GM23338 (cell line): ENCODE results near the gene GLTP.

ENCODE experiments used
- EZH2phosphoT487 ChIP-seq: fragments of 200-600 bp; sonication (generic); IDR thresholded peaks from one replicate; pipeline ENCODE4 v1.8.1; 2018; ENCODE audit warnings: antibody characterized with exemption; ENCODE audit not compliant: unreplicated experiment
- JUNB ChIP-seq: IDR thresholded peaks from one replicate; pipeline ENCODE4 v1.6.1; 2016; ENCODE audit warnings: antibody characterized with exemption; ENCODE audit not compliant: unreplicated experiment
- POLR2AphosphoS5 ChIP-seq: IDR thresholded peaks from 2 replicates; pipeline ENCODE4 v1.6.1; 2016; ENCODE audit warnings: antibody characterized with exemption, low read depth
- TF ChIP-seq, protein P1 (sequence below), 2 experiments: fragments of 200-600 bp in 1 of 2; sonication (generic) in 1 of 2; conservative IDR thresholded peaks; 2 replicates each; pipeline versions ENCODE4 v1.5.1 to v1.6.1; 2016 to 2017; ENCODE audit warnings: antibody characterized with exemption in 2 of 2, low read depth in 2 of 2, mild to moderate bottlenecking in 2 of 2, moderate library complexity in 1 of 2
- TF ChIP-seq, protein P2 (sequence below): IDR thresholded peaks from 2 replicates; pipeline ENCODE4 v1.6.1; 2016; ENCODE audit warnings: antibody characterized with exemption
- TF ChIP-seq, protein P3 (sequence below): IDR thresholded peaks from one replicate; pipeline ENCODE4 v1.6.1; 2018; ENCODE audit warnings: antibody characterized with exemption; ENCODE audit not compliant: unreplicated experiment

DNA sequence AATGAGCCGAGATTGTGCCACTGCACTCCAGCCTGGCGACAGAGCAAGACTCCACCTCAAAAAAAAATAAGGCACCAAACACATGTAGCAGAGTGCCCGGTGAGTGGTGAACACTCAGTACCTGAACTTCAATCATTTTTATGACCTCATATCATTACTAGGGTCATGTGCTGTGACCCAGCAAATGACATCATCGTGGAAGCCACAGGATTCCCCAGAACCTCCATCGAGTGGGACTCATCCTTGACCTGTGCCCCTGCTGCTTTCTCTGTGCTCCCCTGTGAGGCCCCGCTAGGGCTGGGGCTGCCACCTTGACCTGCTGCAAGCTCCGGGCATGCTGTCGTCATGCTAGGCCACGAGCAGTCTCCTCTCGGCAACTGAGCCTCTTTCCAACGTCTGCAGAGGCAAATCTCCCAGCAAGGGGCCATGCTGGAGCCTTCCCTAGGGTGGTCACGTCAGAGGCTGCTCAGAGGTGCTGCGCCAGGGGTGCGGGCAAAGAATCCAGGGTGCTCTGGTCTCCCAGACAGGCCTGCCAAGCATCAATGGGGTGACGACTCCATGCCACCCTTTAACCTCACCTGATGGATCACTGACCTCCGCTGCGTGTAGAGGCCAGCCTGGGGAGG lies 18.5 kb downstream of the GLTP start:
- TF ChIP-seq, protein P1, sequence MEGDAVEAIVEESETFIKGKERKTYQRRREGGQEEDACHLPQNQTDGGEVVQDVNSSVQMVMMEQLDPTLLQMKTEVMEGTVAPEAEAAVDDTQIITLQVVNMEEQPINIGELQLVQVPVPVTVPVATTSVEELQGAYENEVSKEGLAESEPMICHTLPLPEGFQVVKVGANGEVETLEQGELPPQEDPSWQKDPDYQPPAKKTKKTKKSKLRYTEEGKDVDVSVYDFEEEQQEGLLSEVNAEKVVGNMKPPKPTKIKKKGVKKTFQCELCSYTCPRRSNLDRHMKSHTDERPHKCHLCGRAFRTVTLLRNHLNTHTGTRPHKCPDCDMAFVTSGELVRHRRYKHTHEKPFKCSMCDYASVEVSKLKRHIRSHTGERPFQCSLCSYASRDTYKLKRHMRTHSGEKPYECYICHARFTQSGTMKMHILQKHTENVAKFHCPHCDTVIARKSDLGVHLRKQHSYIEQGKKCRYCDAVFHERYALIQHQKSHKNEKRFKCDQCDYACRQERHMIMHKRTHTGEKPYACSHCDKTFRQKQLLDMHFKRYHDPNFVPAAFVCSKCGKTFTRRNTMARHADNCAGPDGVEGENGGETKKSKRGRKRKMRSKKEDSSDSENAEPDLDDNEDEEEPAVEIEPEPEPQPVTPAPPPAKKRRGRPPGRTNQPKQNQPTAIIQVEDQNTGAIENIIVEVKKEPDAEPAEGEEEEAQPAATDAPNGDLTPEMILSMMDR (conservative IDR thresholded peaks at IDR 0.05; ENCODE audit: low read depth in 2 of 2), result no peak
- TF ChIP-seq POLR2AphosphoS5 (no peak), EZH2phosphoT487 (no peak), JUNB (no peak)
- TF ChIP-seq, protein P2, sequence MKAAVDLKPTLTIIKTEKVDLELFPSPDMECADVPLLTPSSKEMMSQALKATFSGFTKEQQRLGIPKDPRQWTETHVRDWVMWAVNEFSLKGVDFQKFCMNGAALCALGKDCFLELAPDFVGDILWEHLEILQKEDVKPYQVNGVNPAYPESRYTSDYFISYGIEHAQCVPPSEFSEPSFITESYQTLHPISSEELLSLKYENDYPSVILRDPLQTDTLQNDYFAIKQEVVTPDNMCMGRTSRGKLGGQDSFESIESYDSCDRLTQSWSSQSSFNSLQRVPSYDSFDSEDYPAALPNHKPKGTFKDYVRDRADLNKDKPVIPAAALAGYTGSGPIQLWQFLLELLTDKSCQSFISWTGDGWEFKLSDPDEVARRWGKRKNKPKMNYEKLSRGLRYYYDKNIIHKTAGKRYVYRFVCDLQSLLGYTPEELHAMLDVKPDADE, result no peak
- TF ChIP-seq, protein P3, sequence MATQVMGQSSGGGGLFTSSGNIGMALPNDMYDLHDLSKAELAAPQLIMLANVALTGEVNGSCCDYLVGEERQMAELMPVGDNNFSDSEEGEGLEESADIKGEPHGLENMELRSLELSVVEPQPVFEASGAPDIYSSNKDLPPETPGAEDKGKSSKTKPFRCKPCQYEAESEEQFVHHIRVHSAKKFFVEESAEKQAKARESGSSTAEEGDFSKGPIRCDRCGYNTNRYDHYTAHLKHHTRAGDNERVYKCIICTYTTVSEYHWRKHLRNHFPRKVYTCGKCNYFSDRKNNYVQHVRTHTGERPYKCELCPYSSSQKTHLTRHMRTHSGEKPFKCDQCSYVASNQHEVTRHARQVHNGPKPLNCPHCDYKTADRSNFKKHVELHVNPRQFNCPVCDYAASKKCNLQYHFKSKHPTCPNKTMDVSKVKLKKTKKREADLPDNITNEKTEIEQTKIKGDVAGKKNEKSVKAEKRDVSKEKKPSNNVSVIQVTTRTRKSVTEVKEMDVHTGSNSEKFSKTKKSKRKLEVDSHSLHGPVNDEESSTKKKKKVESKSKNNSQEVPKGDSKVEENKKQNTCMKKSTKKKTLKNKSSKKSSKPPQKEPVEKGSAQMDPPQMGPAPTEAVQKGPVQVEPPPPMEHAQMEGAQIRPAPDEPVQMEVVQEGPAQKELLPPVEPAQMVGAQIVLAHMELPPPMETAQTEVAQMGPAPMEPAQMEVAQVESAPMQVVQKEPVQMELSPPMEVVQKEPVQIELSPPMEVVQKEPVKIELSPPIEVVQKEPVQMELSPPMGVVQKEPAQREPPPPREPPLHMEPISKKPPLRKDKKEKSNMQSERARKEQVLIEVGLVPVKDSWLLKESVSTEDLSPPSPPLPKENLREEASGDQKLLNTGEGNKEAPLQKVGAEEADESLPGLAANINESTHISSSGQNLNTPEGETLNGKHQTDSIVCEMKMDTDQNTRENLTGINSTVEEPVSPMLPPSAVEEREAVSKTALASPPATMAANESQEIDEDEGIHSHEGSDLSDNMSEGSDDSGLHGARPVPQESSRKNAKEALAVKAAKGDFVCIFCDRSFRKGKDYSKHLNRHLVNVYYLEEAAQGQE, result no peak
